Right renal pelvis (tissue), 4 donors: ENCODE data around the gene RPGR. TPM values are rescaled to one million over a fixed set of nuclear protein-coding genes. Genes with fewer than 3 reads are reported as not detected.

Experiments used
- polyA plus RNA-seq, 4 donors: library from polyadenylated mRNA; unstranded; fragments of 120-200 nt; gene quantifications; one replicate each; pipeline ENCODE4 v1.2.1, GENCODE V29; 2013; ENCODE audit not compliant: insufficient read length in 4 of 4

The RPGR gene
- polyA plus RNA-seq, 4 donors = 11.3 to 16.0 (median 14.1) TPM

Other genes starting within 250 kb of the RPGR start
- 10 to 100 TPM; 19.3 to 19.8 (median 19.6) TPM for gene SRPX, start 106.6 kb downstream of the RPGR start, polyA plus RNA-seq
- gene OTC, start 25.1 kb upstream of the RPGR start, polyA plus RNA-seq = under 1 TPM in 1 of 4 donors, not detected in 3; 0.09 TPM
- gene TSPAN7, start 234.0 kb upstream of the RPGR start, polyA plus RNA-seq = 10 to 100 TPM; 52.6 to 76.6 (median 61.0) TPM